PC-3 (cell line): ENCODE data around the gene TMED1. TPM values are rescaled to one million over a fixed set of nuclear protein-coding genes. Genes with fewer than 3 reads are reported as not detected.

Experiments
- ATAC-seq: fragments of 200-7000 bp; cut with Tn5 transposase; 2 replicates; pipeline ENCODE4 v1.9.1; 2020; ENCODE audit warnings: mild to moderate bottlenecking, moderate library complexity
- BruUV-seq: library from RNA; stranded (reverse); fragments of 400-500 nt; replicated peaks from 2 replicates; lab custom pipeline; 2021; lab: Mats Ljungman, UMichigan
- CTCF ChIA-PET: fragments of 300-600 bp; sonication (Branson Sonifier 250); formaldehyde crosslinking; loops from one replicate; lab custom pipeline; 2022; ENCODE audit warnings: antibody characterized with exemption; lab: Charles Lee
- POLR2A ChIA-PET: fragments of 300-600 bp; sonication (Branson Sonifier 250); formaldehyde crosslinking; loops from one replicate; lab custom pipeline; 2022; ENCODE audit warnings: antibody characterized with exemption; ENCODE audit not compliant: unreplicated experiment; lab: Charles Lee
- DNase-seq: peaks from one replicate; pipeline ENCODE4 v3.0.0-alpha.2; 2015
- H2AFZ ChIP-seq: fragments of 300-600 bp; sonication (generic); 2 replicates; pipeline ENCODE4 v1.6.0; 2016; ENCODE audit warnings: antibody characterized with exemption, low read length
- H3F3A ChIP-seq: fragments of 300-600 bp; sonication (generic); one replicate; pipeline ENCODE4 v1.6.0; 2017; ENCODE audit warnings: antibody characterized with exemption, low read length, control low read depth, mild to moderate bottlenecking; ENCODE audit not compliant: unreplicated experiment
- H3K27ac ChIP-seq: fragments of 300-600 bp; sonication (generic); 2 replicates; pipeline ENCODE4 v1.5.1; 2016; ENCODE audit warnings: mild to moderate bottlenecking, low read length
- H3K27me3 ChIP-seq: fragments of 300-600 bp; sonication (generic); 2 replicates; pipeline ENCODE4 v1.6.1; 2016; ENCODE audit warnings: low read length, mixed read lengths
- H3K36me3 ChIP-seq: fragments of 300-600 bp; sonication (generic); 2 replicates; pipeline ENCODE4 v1.6.1; 2016; ENCODE audit warnings: low read depth, mixed run types, low read length, mixed read lengths
- H3K4me1 ChIP-seq: fragments of 300-600 bp; sonication (generic); 2 replicates; pipeline ENCODE4 v1.5.1; 2016; ENCODE audit warnings: low read length; ENCODE audit not compliant: insufficient read depth
- H3K4me2 ChIP-seq: fragments of 300-600 bp; sonication (generic); 2 replicates; pipeline ENCODE4 v1.6.0; 2016; ENCODE audit warnings: low read length
- H3K4me3 ChIP-seq: fragments of 300-600 bp; sonication (generic); 2 replicates; pipeline ENCODE4 v1.5.1; 2016; ENCODE audit warnings: mild to moderate bottlenecking, low read length, mixed read lengths
- H3K79me2 ChIP-seq: fragments of 300-600 bp; sonication (generic); 2 replicates; pipeline ENCODE4 v1.6.1; 2017; ENCODE audit warnings: low read length, mixed read lengths
- H3K9ac ChIP-seq: fragments of 300-600 bp; sonication (generic); 2 replicates; pipeline ENCODE4 v1.6.0; 2016; ENCODE audit warnings: mild to moderate bottlenecking, low read length
- H3K9me2 ChIP-seq: fragments of 300-600 bp; sonication (generic); replicated peaks from 2 replicates; pipeline ENCODE4 v1.6.1; 2016; ENCODE audit warnings: mixed run types, low read length, mixed read lengths
- H3K9me3 ChIP-seq: fragments of 300-600 bp; sonication (generic); 2 replicates; pipeline ENCODE4 v1.6.1; 2016; ENCODE audit warnings: low read length, mixed read lengths
- H4K20me1 ChIP-seq: fragments of 300-600 bp; sonication (generic); 2 replicates; pipeline ENCODE4 v1.6.1; 2016; ENCODE audit warnings: low read length, mixed read lengths
- EZH2 ChIP-seq: fragments of 300-600 bp; sonication (generic); IDR thresholded peaks from one replicate; pipeline ENCODE4 v1.6.1; 2017; ENCODE audit warnings: antibody characterized with exemption, mild to moderate bottlenecking, low read length; ENCODE audit not compliant: unreplicated experiment
- EZH2phosphoT487 ChIP-seq: fragments of 300-600 bp; sonication (generic); IDR thresholded peaks from 2 replicates; pipeline ENCODE4 v1.6.1; 2018; ENCODE audit warnings: mild to moderate bottlenecking, antibody characterized with exemption, low read length, borderline replicate concordance
- intact Hi-C: fragments of 100-400 bp; cut with micrococcal nuclease; formaldehyde crosslinking; loops from 2 replicates; pipeline ENCODE4 v1.9.0; 2023
- total RNA-seq: library from RNA; depleted of rRNA; stranded (reverse); fragments of >200 nt; gene quantifications from 2 replicates; pipeline ENCODE4 v1.2.3, GENCODE V29; 2014
- TF ChIP-seq, protein P1 (sequence below): fragments of 300-600 bp; sonication (generic); conservative IDR thresholded peaks from 2 replicates; pipeline ENCODE4 v1.5.1; 2017; ENCODE audit warnings: antibody characterized with exemption, low read depth, mild to moderate bottlenecking, low read length

TMED1 gene
- total RNA-seq, 1 experiment from 2014 or later = 81.2 TPM

DNA sequence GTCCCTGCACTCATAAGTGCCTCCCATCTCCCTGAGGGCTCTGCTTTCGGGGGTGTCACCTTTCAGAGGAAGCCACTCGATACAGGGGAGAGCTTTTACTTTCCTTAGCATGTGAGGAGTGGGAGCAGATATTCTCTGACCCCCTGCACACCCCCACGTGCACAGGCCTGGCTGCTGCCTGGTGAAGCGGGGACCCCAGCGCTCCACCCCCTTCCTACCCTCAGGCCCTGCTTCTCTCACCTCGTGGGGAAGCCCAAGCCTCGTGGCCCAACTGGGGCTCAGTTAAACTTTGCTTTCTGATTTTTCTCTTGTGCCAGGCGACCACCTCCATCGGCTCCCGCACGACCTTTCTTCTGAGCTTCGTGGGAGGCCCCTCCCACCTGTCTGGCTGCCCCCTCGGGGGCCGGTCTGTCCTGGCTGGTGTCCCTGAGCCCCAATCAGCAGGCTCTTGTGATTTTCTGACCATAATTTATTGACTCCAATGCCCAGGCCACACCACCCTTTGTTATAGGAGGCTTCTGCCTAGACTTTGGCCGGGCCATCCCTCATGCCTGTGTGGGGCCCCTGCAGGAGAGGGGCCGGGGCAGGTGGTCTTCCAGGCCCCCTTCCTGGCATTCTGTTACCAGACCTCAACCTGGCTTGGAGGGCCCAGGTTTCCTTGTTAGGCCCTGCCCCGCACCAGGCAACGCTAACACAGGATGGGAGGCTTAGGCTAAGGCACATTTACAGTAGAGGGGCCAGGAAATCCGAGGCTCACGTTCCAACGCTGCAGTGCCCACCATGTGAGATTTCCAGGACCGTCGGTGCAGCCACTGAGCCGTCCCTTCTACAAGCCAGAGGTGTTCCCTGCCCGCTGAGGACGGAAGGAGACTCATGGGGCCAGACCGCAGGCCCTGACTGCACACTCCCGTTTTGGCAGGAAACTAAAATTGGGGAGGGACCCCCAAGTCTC, 3.7 kb downstream of the TMED1 start:
- H3K79me2 ChIP-seq = no peaks in the 10 kb centered on the region
- BruUV-seq = no TSS peak
- H4K20me1 ChIP-seq = no peaks in the 10 kb centered on the region
- ATAC-seq (no peak), DNase-seq (no peak)
- no peak overlapping the region for H3K9ac ChIP-seq
- H3K27ac ChIP-seq = no peak overlapping the region
- H3K4me2 ChIP-seq = no peak overlapping the region
- H3K4me3 ChIP-seq = no peak overlapping the region
- TF ChIP-seq EZH2phosphoT487 (no peak), EZH2 (no peak)
- TF ChIP-seq, protein P1, sequence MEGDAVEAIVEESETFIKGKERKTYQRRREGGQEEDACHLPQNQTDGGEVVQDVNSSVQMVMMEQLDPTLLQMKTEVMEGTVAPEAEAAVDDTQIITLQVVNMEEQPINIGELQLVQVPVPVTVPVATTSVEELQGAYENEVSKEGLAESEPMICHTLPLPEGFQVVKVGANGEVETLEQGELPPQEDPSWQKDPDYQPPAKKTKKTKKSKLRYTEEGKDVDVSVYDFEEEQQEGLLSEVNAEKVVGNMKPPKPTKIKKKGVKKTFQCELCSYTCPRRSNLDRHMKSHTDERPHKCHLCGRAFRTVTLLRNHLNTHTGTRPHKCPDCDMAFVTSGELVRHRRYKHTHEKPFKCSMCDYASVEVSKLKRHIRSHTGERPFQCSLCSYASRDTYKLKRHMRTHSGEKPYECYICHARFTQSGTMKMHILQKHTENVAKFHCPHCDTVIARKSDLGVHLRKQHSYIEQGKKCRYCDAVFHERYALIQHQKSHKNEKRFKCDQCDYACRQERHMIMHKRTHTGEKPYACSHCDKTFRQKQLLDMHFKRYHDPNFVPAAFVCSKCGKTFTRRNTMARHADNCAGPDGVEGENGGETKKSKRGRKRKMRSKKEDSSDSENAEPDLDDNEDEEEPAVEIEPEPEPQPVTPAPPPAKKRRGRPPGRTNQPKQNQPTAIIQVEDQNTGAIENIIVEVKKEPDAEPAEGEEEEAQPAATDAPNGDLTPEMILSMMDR = no peak
- H3K9me3 ChIP-seq = no peaks in the 10 kb centered on the region
- no peaks in the 10 kb centered on the region for H3K27me3 ChIP-seq
- POLR2A ChIA-PET = no interaction called here
- H3K36me3 ChIP-seq = peaks cover 21% of the 10 kb centered on the region; the same call in 1 of the 2 replicates
- H3F3A ChIP-seq = peaks cover 4% of the 10 kb centered on the region
- CTCF ChIA-PET = no interaction called here
- H2AFZ ChIP-seq = no peak overlapping the region
- peaks cover 16% of the 10 kb centered on the region for H3K4me1 ChIP-seq
- intact Hi-C loops = no loop called here
- H3K9me2 ChIP-seq = no peaks in the 10 kb centered on the region

DNA sequence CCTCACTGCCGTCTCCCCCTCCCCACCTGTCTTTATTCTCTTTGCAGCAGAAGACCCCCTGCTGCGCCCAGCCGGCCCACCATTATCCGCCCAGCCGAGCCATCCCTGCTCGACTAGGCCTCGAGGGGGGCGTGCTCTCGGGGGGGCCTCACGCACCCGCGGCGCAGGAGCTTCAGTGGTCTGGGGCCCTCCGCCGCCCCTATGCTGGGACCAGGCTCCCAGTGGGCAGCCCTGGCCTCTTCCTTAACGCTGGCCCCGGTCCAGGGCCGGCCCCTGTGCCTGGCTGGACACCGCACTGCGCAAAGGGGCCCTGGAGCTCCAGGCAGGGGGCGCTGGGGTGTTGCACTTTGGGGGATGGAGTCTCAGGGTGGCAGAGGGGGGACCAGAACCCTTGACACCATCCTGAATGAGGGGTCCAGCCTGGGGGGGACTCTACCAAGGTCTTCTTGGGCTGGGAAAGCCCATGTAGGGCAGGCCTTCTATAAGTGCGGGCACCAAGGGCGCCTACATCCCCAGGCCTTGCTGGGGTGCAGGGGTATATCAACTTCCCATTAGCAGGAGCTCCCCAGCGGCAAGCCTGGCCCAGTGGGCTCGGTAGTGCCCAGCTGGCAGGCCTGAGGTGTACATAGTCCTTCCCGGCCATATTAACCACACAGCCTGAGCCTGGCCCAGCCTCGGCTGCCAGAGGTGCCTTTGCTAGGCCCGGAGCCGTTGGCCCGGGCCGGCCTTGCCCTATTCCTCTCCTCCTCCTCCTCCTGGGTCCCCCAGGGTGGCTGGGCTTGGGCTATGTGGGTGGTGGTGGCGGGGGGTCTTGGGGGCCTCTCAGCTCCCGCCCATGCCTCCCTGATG, 4.9 kb downstream of the TMED1 start:
- Histone ChIP-seq H3K4me3 (no peak overlapping the region), H3K4me2 (no peak overlapping the region), H3K27me3 (no peaks in the 10 kb centered on the region), H3K27ac (no peak overlapping the region), H3F3A (no peaks in the 10 kb centered on the region), H3K79me2 (no peaks in the 10 kb centered on the region), H4K20me1 (no peaks in the 10 kb centered on the region), H3K9ac (no peak overlapping the region), H2AFZ (no peak overlapping the region), H3K9me3 (no peaks in the 10 kb centered on the region), H3K36me3 (peaks cover 25% of the 10 kb centered on the region; the same call in 1 of the 2 replicates), H3K9me2 (no peaks in the 10 kb centered on the region), H3K4me1 (peaks cover 6% of the 10 kb centered on the region)
- no peak for DNase-seq
- POLR2A ChIA-PET = no interaction called here
- no peak for TF ChIP-seq EZH2
- TF ChIP-seq, protein P1 = no peak
- TF ChIP-seq EZH2phosphoT487 = no peak
- intact Hi-C loops = no loop called here
- CTCF ChIA-PET = no interaction called here
- ATAC-seq = no peak
- no TSS peak for BruUV-seq
